Measurements from ENCODE around the gene DNAJC16.

DNA sequence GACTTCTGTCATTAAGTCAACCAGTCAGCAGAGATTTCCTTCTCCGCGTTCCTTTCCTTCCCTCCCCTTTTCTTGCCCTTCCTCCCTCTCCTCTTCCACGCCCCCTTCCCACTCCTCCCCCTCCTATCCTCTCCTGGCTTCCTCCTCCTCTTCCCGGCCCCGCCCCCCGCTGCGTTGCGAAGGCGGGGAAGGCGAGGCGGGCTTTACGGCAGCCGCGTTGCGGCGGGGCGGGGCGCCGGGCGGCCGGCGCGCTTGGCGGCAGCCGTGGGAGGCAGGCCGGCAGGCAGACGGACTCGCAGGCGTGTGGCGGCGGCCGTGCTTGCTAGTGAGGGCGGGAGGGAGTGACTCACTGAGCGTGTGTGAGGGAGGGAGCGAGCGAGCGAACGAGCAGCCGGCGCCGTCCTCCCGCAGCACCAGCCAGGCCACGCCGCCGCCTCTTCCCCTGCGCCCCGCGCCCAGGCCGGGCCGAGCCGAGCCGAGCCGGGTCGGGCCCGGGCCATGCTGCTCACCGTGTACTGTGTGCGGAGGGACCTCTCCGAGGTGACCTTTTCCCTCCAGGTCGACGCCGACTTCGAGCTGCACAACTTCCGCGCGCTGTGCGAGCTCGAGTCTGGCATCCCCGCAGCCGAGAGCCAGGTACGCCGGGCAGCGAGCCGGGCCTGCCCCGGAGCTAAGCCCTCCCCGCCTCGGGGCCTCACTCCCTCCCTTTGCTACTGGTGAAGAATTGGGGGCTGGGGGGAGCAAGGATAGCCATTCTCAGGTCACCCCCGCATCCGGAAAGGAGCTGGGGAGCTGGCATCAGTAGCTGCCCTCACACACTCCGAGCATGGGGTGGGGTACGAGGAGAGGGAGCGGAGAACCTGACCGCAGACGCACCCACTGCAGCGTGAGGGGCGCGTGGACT is 90.8 kb downstream of the DNAJC16 start, which contains the start of gene DDI2:
- TF ChIP-seq CTCF (IDR thresholded peaks at IDR 0.05; ENCODE audit: low read length) (no peak), EZH2phosphoT487 (IDR thresholded peaks at IDR 0.05; ENCODE audit: low read length) (no peak)

All from MM.1S (cell line).